A549 (cell line): Measurements from ENCODE around the gene PGM5. TPM values are rescaled to one million over a fixed set of nuclear protein-coding genes. Genes with fewer than 3 reads are reported as not detected.

Experiments used
- ATAC-seq, 2 experiments: fragments of 200-7000 bp in 1 of 2; fragments of >200 bp in 1 of 2; cut with Nextera tagmentation in 1 of 2; cut with Tn5 transposase in 1 of 2; 3 replicates each; pipeline versions ENCODE4 v1.8.0 to v1.9.1; 2018 to 2020; ENCODE audit warnings: mild to moderate bottlenecking in 1 of 2, moderate library complexity in 1 of 2
- CTCF ChIA-PET: fragments of 300-600 bp; sonication (Branson Sonifier 250); formaldehyde crosslinking; extraction: SDS; loops from one replicate; lab custom pipeline; 2021; ENCODE audit warnings: antibody characterized with exemption, inconsistent platforms; lab: Yijun Ruan, JAX
- POLR2A ChIA-PET: fragments of 350-600 bp; formaldehyde crosslinking; extraction: SDS; loops from one replicate; lab custom pipeline; 2021; ENCODE audit warnings: antibody characterized with exemption, inconsistent platforms; lab: Yijun Ruan, JAX
- DNase-seq, 2 experiments: peaks; one replicate each; pipeline versions ENCODE4 v3.0.0 to v3.0.0-alpha.2; 2011 to 2016; ENCODE audit warnings: low read depth in 1 of 2, low spot score in 1 of 2
- FAIRE-seq: peaks from 2 replicates; lab custom pipeline; 2011; peaks lifted over from hg19 to GRCh38; lab: Jason Lieb, UNC
- H3K27ac ChIP-seq, 2 experiments: fragments of >200 bp; sonication (Bioruptor Twin); formaldehyde crosslinking; 3 replicates each; pipeline ENCODE4 v1.5.1; 2016 to 2017
- H3K4me1 ChIP-seq: fragments of >200 bp; sonication (Bioruptor Twin); formaldehyde crosslinking; 3 replicates; pipeline ENCODE4 v1.6.1; 2016
- H3K4me2 ChIP-seq: fragments of >200 bp; sonication (Bioruptor Twin); formaldehyde crosslinking; 3 replicates; pipeline ENCODE4 v1.6.1; 2016
- H3K4me3 ChIP-seq: fragments of >200 bp; sonication (Bioruptor Twin); formaldehyde crosslinking; 3 replicates; pipeline ENCODE4 v1.5.1; 2016
- H3K9me3 ChIP-seq: fragments of >200 bp; sonication (Bioruptor Twin); formaldehyde crosslinking; 3 replicates; pipeline ENCODE4 v1.6.1; 2016
- CBX2 ChIP-seq: fragments of 200-600 bp; sonication (generic); IDR thresholded peaks from 2 replicates; pipeline ENCODE4 v1.6.1; 2016; ENCODE audit warnings: low read depth, mild to moderate bottlenecking, borderline replicate concordance
- CBX8 ChIP-seq: fragments of 200-600 bp; sonication (generic); IDR thresholded peaks from 2 replicates; pipeline ENCODE4 v1.6.1; 2016
- CEBPB ChIP-seq, 2 experiments: fragments of >200 bp in 1 of 2; sonication (Bioruptor Twin) in 1 of 2; formaldehyde crosslinking in 1 of 2; IDR thresholded peaks; 2 replicates each; pipeline ENCODE4 v1.6.1; 2012 to 2016
- CHD2 ChIP-seq: fragments of 150-350 bp; IDR thresholded peaks from 2 replicates; pipeline ENCODE4 v1.6.1; 2014; ENCODE audit warnings: low read length; ENCODE audit not compliant: partially characterized antibody
- CHD4 ChIP-seq: fragments of 200-600 bp; sonication (generic); IDR thresholded peaks from 2 replicates; pipeline ENCODE4 v1.6.1; 2016; ENCODE audit warnings: antibody characterized with exemption, mild to moderate bottlenecking, borderline replicate concordance
- CTCF ChIP-seq: fragments of >200 bp; sonication (Bioruptor Twin); formaldehyde crosslinking; IDR thresholded peaks from 3 replicates; pipeline ENCODE4 v1.5.1; 2016
- E2F6 ChIP-seq: IDR thresholded peaks from 2 replicates; pipeline ENCODE4 v1.6.1; 2012; ENCODE audit warnings: low read depth, borderline replicate concordance
- EHMT2 ChIP-seq: fragments of 200-600 bp; sonication (generic); IDR thresholded peaks from 2 replicates; pipeline ENCODE4 v1.6.1; 2016; ENCODE audit warnings: antibody characterized with exemption, low read depth, mild to moderate bottlenecking, moderate library complexity
- EP300 ChIP-seq, 2 experiments: fragments of >200 bp; sonication (Bioruptor Twin); formaldehyde crosslinking; IDR thresholded peaks; 2 replicates in 1 of 2; 3 replicates in 1 of 2; pipeline ENCODE4 v1.6.1; 2016 to 2017
- ESRRA ChIP-seq: fragments of 150-350 bp; IDR thresholded peaks from 2 replicates; pipeline ENCODE4 v1.6.1; 2014; ENCODE audit warnings: mild to moderate bottlenecking, low read length, borderline replicate concordance
- FOSL2 ChIP-seq, 2 experiments: fragments of 450-650 bp in 1 of 2; fragments of >200 bp in 1 of 2; sonication (Bioruptor Twin) in 1 of 2; formaldehyde crosslinking; IDR thresholded peaks; 2 replicates each; pipeline versions ENCODE4 v1.5.0 to v1.6.1; 2016 to 2020; ENCODE audit warnings: mild to moderate bottlenecking in 1 of 2, moderate library complexity in 1 of 2
- FOXS1 ChIP-seq: fragments of 250-450 bp; sonication (Bioruptor Pico); IDR thresholded peaks from 2 replicates; pipeline ENCODE4 v1.5.0; 2020; ENCODE audit warnings: mild to moderate bottlenecking, moderate library complexity
- GATA3 ChIP-seq: IDR thresholded peaks from 2 replicates; pipeline ENCODE4 v1.6.1; 2012; ENCODE audit warnings: borderline replicate concordance
- HES2 ChIP-seq: fragments of >200 bp; sonication (Bioruptor Twin); formaldehyde crosslinking; IDR thresholded peaks from 2 replicates; pipeline ENCODE4 v1.6.1; 2016
- HMGXB4 ChIP-seq: fragments of 250-450 bp; sonication (Bioruptor Pico); IDR thresholded peaks from 2 replicates; pipeline ENCODE4 v1.5.0; 2021; ENCODE audit warnings: mild to moderate bottlenecking, moderate library complexity, borderline replicate concordance
- JUN ChIP-seq, 2 experiments: fragments of >200 bp; sonication (Bioruptor Twin); formaldehyde crosslinking; IDR thresholded peaks; 2 replicates in 1 of 2; 3 replicates in 1 of 2; pipeline ENCODE4 v1.6.1; 2016 to 2017
- JUNB ChIP-seq: fragments of >200 bp; sonication (Bioruptor Twin); formaldehyde crosslinking; IDR thresholded peaks from 2 replicates; pipeline ENCODE4 v1.6.1; 2016
- MAFK ChIP-seq: fragments of 450-650 bp; IDR thresholded peaks from 2 replicates; pipeline ENCODE4 v1.6.1; 2014; ENCODE audit not compliant: partially characterized antibody
- MAZ ChIP-seq: fragments of 150-350 bp; IDR thresholded peaks from 2 replicates; pipeline ENCODE4 v1.6.1; 2014; ENCODE audit warnings: antibody characterized with exemption, low read depth, low read length, borderline replicate concordance
- MYC ChIP-seq: IDR thresholded peaks from 2 replicates; pipeline ENCODE4 v1.6.1; 2012; ENCODE audit warnings: mild to moderate bottlenecking, inconsistent platforms, low read length, improper control_type of control experiment, borderline replicate concordance
- NFE2L2 ChIP-seq: fragments of 150-350 bp; conservative IDR thresholded peaks from 2 replicates; pipeline ENCODE4 v1.6.1; 2014; ENCODE audit warnings: low read length
- NPAS2 ChIP-seq: fragments of 250-450 bp; sonication (Bioruptor Pico); IDR thresholded peaks from 2 replicates; pipeline ENCODE4 v1.8.0; 2022; ENCODE audit warnings: mild to moderate bottlenecking, moderate library complexity, borderline replicate concordance
- PHF8 ChIP-seq: fragments of 200-600 bp; sonication (generic); IDR thresholded peaks from 2 replicates; pipeline ENCODE4 v1.6.1; 2016; ENCODE audit warnings: low read depth, mild to moderate bottlenecking, antibody characterized with exemption, moderate library complexity, borderline replicate concordance
- POLR2A ChIP-seq: IDR thresholded peaks from 2 replicates; pipeline ENCODE4 v1.6.1; 2012; ENCODE audit warnings: mild to moderate bottlenecking, low read length
- POLR2AphosphoS2 ChIP-seq: conservative IDR thresholded peaks from 2 replicates; pipeline ENCODE4 v1.6.1; 2012; ENCODE audit warnings: low read length, improper control_type of control experiment, inconsistent platforms
- RAD21 ChIP-seq, 2 experiments: fragments of >200 bp in 1 of 2; sonication (Bioruptor Twin) in 1 of 2; formaldehyde crosslinking in 1 of 2; IDR thresholded peaks in 1 of 2; conservative IDR thresholded peaks in 1 of 2; 2 replicates in 1 of 2; 3 replicates in 1 of 2; pipeline ENCODE4 v1.6.1; 2012 to 2018; ENCODE audit warnings: inconsistent platforms in 1 of 2
- RCOR1 ChIP-seq: fragments of 150-350 bp; IDR thresholded peaks from 2 replicates; pipeline ENCODE4 v1.6.1; 2014; ENCODE audit warnings: antibody characterized with exemption, low read length, low read depth
- RFX5 ChIP-seq: fragments of 450-650 bp; IDR thresholded peaks from 2 replicates; pipeline ENCODE4 v1.7.1; 2014; ENCODE audit warnings: antibody characterized with exemption, mild to moderate bottlenecking, moderate library complexity
- SMC3 ChIP-seq: fragments of >200 bp; sonication (Bioruptor Twin); formaldehyde crosslinking; IDR thresholded peaks from 3 replicates; pipeline ENCODE4 v1.6.1; 2018; ENCODE audit warnings: inconsistent platforms
- TFCP2L1 ChIP-seq: fragments of 250-450 bp; sonication (Bioruptor Pico); IDR thresholded peaks from 2 replicates; pipeline ENCODE4 v1.5.0; 2021; ENCODE audit warnings: mild to moderate bottlenecking
- TP53 ChIP-seq: fragments of 250-450 bp; sonication (Bioruptor Pico); IDR thresholded peaks from 2 replicates; pipeline ENCODE4 v1.5.0; 2021; ENCODE audit warnings: mild to moderate bottlenecking, moderate library complexity
- USF2 ChIP-seq: fragments of 450-650 bp; IDR thresholded peaks from 2 replicates; pipeline ENCODE4 v1.6.1; 2014; ENCODE audit warnings: antibody characterized with exemption
- ZC3H11A ChIP-seq: fragments of 450-650 bp; IDR thresholded peaks from 2 replicates; pipeline ENCODE4 v1.6.1; 2014; ENCODE audit warnings: antibody characterized with exemption, mild to moderate bottlenecking
- ZFP36 ChIP-seq: fragments of 450-650 bp; IDR thresholded peaks from 2 replicates; pipeline ENCODE4 v1.6.1; 2014; ENCODE audit warnings: borderline replicate concordance; ENCODE audit not compliant: partially characterized antibody
- WGBS: methylation state at CpG from one replicate; pipeline ENCODE4 v1.1.6; 2017; ENCODE audit errors: missing lambda C conversion rate; 5-methylcytosine and 5-hydroxymethylcytosine counted together
- polyA plus RNA-seq, 4 experiments: library from polyadenylated mRNA; depleted of rRNA in 3 of 4; stranded (reverse); fragments of >200 nt; fragmentation: RNase III in 1 of 4; extraction: RNeasy Plus Mini Kit Qiagen cat#74134 plus additional on column Dnase treatment in 1 of 4; gene quantifications; 2 replicates in 3 of 4; 3 replicates in 1 of 4; pipeline ENCODE4 v1.2.3, GENCODE V29; 2011 to 2017

PGM5 gene
- polyA plus RNA-seq, 2 of the 4 experiments (the other 2 are of a cell fraction): 0.18 TPM; not detected in 1

- no peak for FAIRE-seq
- DNase-seq: peak; percentile 27 to 80
- ChIA-PET POLR2A (no interaction called here), CTCF (no interaction called here)
- 6% methylated on average over 9 of the region's 9 CpGs for WGBS
- peak overlapping the region; percentile 29 to 37; a peak in 1 of 6 replicates for H3K27ac ChIP-seq
- no peak overlapping the region for H3K4me3 ChIP-seq
- H3K4me2 ChIP-seq: peak overlapping the region; percentile 60
- peaks cover 20% of the 10 kb centered on the region for H3K4me1 ChIP-seq
- peak; percentile 94 to 96 for ATAC-seq
- no peaks in the 10 kb centered on the region for H3K9me3 ChIP-seq
- TF ChIP-seq CHD4: no peak
- TF ChIP-seq RCOR1: no peak
- TF ChIP-seq MAFK: no peak
- TF ChIP-seq POLR2A: no peak
- no peak for TF ChIP-seq TFCP2L1
- no peak for TF ChIP-seq FOXS1
- no peak for TF ChIP-seq MAZ
- TF ChIP-seq SMC3: no peak
- no peak for TF ChIP-seq CTCF
- peak; percentile 28 for TF ChIP-seq ZFP36
- peak in 1 of 2 experiments; percentile 40; a peak in 2 of 5 replicates for TF ChIP-seq JUN (IDR thresholded peaks at IDR 0.05)
- no peak for TF ChIP-seq PHF8
- TF ChIP-seq EP300 (IDR thresholded peaks at IDR 0.05): peak in 1 of 2 experiments; percentile 30; a peak in 1 of 5 replicates
- no peak for TF ChIP-seq MYC
- no peak for TF ChIP-seq ZC3H11A
- TF ChIP-seq TP53 (CRISPR knock-in tag): no peak
- no peak for TF ChIP-seq CBX2
- no peak for TF ChIP-seq CBX8
- TF ChIP-seq USF2: peak; percentile 71
- no peak for TF ChIP-seq POLR2AphosphoS2
- TF ChIP-seq ESRRA: no peak
- no peak for TF ChIP-seq RFX5
- no peak for TF ChIP-seq RAD21 (conservative IDR thresholded peaks at IDR 0.05 in 1 of 2, IDR thresholded peaks at IDR 0.05 in 1 of 2)
- TF ChIP-seq CHD2: no peak
- no peak for TF ChIP-seq EHMT2
- TF ChIP-seq JUNB: peak; percentile 66
- peak in 1 of 2 experiments; percentile 59; a peak in 2 of 4 replicates for TF ChIP-seq CEBPB (IDR thresholded peaks at IDR 0.05)
- TF ChIP-seq HMGXB4 (CRISPR knock-in tag): no peak
- no peak for TF ChIP-seq HES2
- peak; percentile 67 for TF ChIP-seq GATA3
- 0 out of 2 replicates have a peak, but pooled peaks have one; percentile 38 for TF ChIP-seq FOSL2 (IDR thresholded peaks at IDR 0.05)
- TF ChIP-seq FOSL2 (CRISPR knock-in tag; IDR thresholded peaks at IDR 0.05): peak; percentile 74
- no peak for TF ChIP-seq NFE2L2
- TF ChIP-seq E2F6: no peak
- TF ChIP-seq NPAS2 (CRISPR knock-in tag): no peak
These were observed 144.3 kb downstream of the PGM5 start for GRCh38 chr9:68500457-68501381.
